GM12878 (cell line): Measurements from ENCODE around the gene TEN1. TPM values are rescaled to one million over a fixed set of nuclear protein-coding genes. Genes with fewer than 3 reads are reported as not detected.

Experiments used
- ATAC-seq: fragments of 200-7000 bp; cut with Tn5 transposase; 3 replicates; pipeline ENCODE4 v1.9.1; 2020; ENCODE audit warnings: mild to moderate bottlenecking, moderate library complexity
- BruUV-seq: library from RNA; stranded (reverse); fragments of 400-500 nt; replicated peaks from 2 replicates; lab custom pipeline; 2021; lab: Mats Ljungman, UMichigan
- CTCF ChIA-PET: fragments of 300-600 bp; sonication (Branson Sonifier 250); formaldehyde crosslinking; extraction: SDS; loops from one replicate; lab custom pipeline; 2021; ENCODE audit warnings: inconsistent platforms; lab: Yijun Ruan, JAX
- POLR2A ChIA-PET: fragments of 350-600 bp; formaldehyde crosslinking; extraction: SDS; loops from one replicate; lab custom pipeline; 2021; ENCODE audit warnings: inconsistent platforms; lab: Charles Lee
- RAD21 ChIA-PET: fragments of 300-600 bp; sonication (Branson Sonifier 250); formaldehyde crosslinking; loops from one replicate; lab custom pipeline; 2023; ENCODE audit warnings: antibody characterized with exemption; ENCODE audit not compliant: unreplicated experiment; lab: Charles Lee
- SMC1A ChIA-PET: fragments of 300-600 bp; sonication (Branson Sonifier 250); formaldehyde crosslinking; loops from one replicate; lab custom pipeline; 2023; ENCODE audit not compliant: unreplicated experiment, uncharacterized antibody; lab: Charles Lee
- DNase-seq: peaks from one replicate; pipeline ENCODE4 v3.0.0-alpha.2; 2011; ENCODE audit warnings: low read depth, low spot score
- FAIRE-seq: peaks from 3 replicates; lab custom pipeline; 2011; peaks lifted over from hg19 to GRCh38; lab: Jason Lieb, UNC
- H2AFZ ChIP-seq: 2 replicates; pipeline ENCODE4 v1.6.0; 2011; ENCODE audit warnings: low read depth, low read length, control low read depth; ENCODE audit not compliant: control insufficient read depth
- H3K27ac ChIP-seq: 2 replicates; pipeline ENCODE4 v1.5.1; 2011; ENCODE audit warnings: control low read depth; ENCODE audit not compliant: control insufficient read depth, insufficient read depth
- H3K27me3 ChIP-seq, 2 experiments: replicated peaks in 1 of 2; 2 replicates each; pipeline versions ENCODE4 v1.6.0 to v1.6.1; 2011; ENCODE audit warnings: low read length in 1 of 2; ENCODE audit not compliant: control insufficient read depth in 2 of 2, insufficient read depth in 2 of 2
- H3K36me3 ChIP-seq, 2 experiments: 2 replicates each; pipeline ENCODE4 v1.5.1; 2011; ENCODE audit warnings: low read length in 1 of 2; ENCODE audit not compliant: control insufficient read depth in 2 of 2, insufficient read depth in 2 of 2
- H3K4me1 ChIP-seq: 2 replicates; pipeline ENCODE4 v1.6.1; 2011; ENCODE audit warnings: mild to moderate bottlenecking, low read length, moderate library complexity, mixed read lengths; ENCODE audit not compliant: control insufficient read depth, insufficient read depth
- H3K4me2 ChIP-seq: 2 replicates; pipeline ENCODE4 v1.6.0; 2011; ENCODE audit warnings: control low read depth; ENCODE audit not compliant: control insufficient read depth, insufficient read depth
- H3K4me3 ChIP-seq: fragments of 200-600 bp; sonication (generic); 2 replicates; pipeline ENCODE4 v1.5.1; 2016
- H3K79me2 ChIP-seq: 2 replicates; pipeline ENCODE4 v1.6.0; 2011; ENCODE audit warnings: low read length; ENCODE audit not compliant: control insufficient read depth, insufficient read depth
- H3K9ac ChIP-seq: 2 replicates; pipeline ENCODE4 v1.8.0; 2011; ENCODE audit warnings: low read length, control low read depth, mixed read lengths; ENCODE audit not compliant: control insufficient read depth, insufficient read depth
- H3K9me3 ChIP-seq: replicated peaks from 3 replicates; pipeline ENCODE4 v1.5.1; 2011; ENCODE audit warnings: mild to moderate bottlenecking, low read length; ENCODE audit not compliant: control insufficient read depth, insufficient read depth
- H4K20me1 ChIP-seq: 2 replicates; pipeline ENCODE4 v1.6.0; 2011; ENCODE audit not compliant: control insufficient read depth, insufficient read depth
- EGR1 ChIP-seq, 2 experiments: IDR thresholded peaks; 1 replicate in 1 of 2; 2 replicates in 1 of 2; pipeline ENCODE4 v1.6.1; 2011 to 2012; ENCODE audit warnings: low read depth in 2 of 2, low read length in 2 of 2, borderline replicate concordance in 1 of 2, mild to moderate bottlenecking in 1 of 2, moderate library complexity in 1 of 2
- NFXL1 ChIP-seq: fragments of 450-650 bp; IDR thresholded peaks from 2 replicates; pipeline ENCODE4 v1.6.1; 2017; ENCODE audit warnings: antibody characterized with exemption, mild to moderate bottlenecking, borderline replicate concordance
- PBX3 ChIP-seq: IDR thresholded peaks from 2 replicates; pipeline ENCODE4 v1.6.1; 2011; ENCODE audit warnings: mild to moderate bottlenecking, low read depth, low read length, moderate library complexity; ENCODE audit not compliant: insufficient replicate concordance
- PKNOX1 ChIP-seq: fragments of 450-650 bp; IDR thresholded peaks from 2 replicates; pipeline ENCODE4 v1.6.1; 2016; ENCODE audit warnings: mild to moderate bottlenecking
- POLR2A ChIP-seq: IDR thresholded peaks from 2 replicates; pipeline ENCODE4 v1.6.1; 2011; ENCODE audit warnings: low read depth, mild to moderate bottlenecking, low read length
- TAF1 ChIP-seq: IDR thresholded peaks from 2 replicates; pipeline ENCODE4 v1.6.1; 2011; ENCODE audit warnings: mild to moderate bottlenecking, low read depth, low read length, borderline replicate concordance
- ZNF622 ChIP-seq: fragments of 450-650 bp; IDR thresholded peaks from 2 replicates; pipeline ENCODE4 v1.6.1; 2017; ENCODE audit warnings: mild to moderate bottlenecking, inconsistent platforms
- WGBS: methylation state at CpG from one replicate; pipeline ENCODE4 v1.1.6; 2016; ENCODE audit warnings: low lambda C conversion rate; ENCODE audit not compliant: insufficient replicate concordance, insufficient coverage; ENCODE audit errors: missing lambda C conversion rate; 5-methylcytosine and 5-hydroxymethylcytosine counted together
- in situ Hi-C: fragments of 300-500 bp; cut with MboI; formaldehyde crosslinking; loops from 9 replicates; pipeline ENCODE4 v1.14.3; 2018; ENCODE audit warnings: mixed read lengths
- intact Hi-C: fragments of 100-400 bp; cut with micrococcal nuclease; formaldehyde crosslinking; loops from one replicate; pipeline ENCODE4 v1.14.2; 2022; ENCODE audit not compliant: unreplicated experiment
- polyA plus RNA-seq, 11 experiments: library from polyadenylated mRNA; depleted of rRNA in 4 of 11; unstranded in 6 of 11; stranded (reverse) in 5 of 11; fragments of >200 nt; fragmentation: Nextera tagmentation in 4 of 11; fragmentation: Illumina TruSeq in 1 of 11; extraction: Ambion mirVana in 4 of 11; extraction: Trizol in 1 of 11; gene quantifications; 1 replicate in 1 of 11; 2 replicates in 10 of 11; pipeline versions ENCODE4 v1.2.1 to v1.2.3, GENCODE V29; 2011 to 2016; ENCODE audit warnings: inconsistent platforms in 2 of 11, missing spikeins in 2 of 11, low read depth in 1 of 11
- total RNA-seq, 4 experiments: library from RNA; depleted of rRNA in 3 of 4; stranded (reverse); fragments of >200 nt in 3 of 4; fragmentation: Illumina TruSeq in 1 of 4; extraction: Trizol in 1 of 4; gene quantifications; 2 replicates each; pipeline versions ENCODE4 v1.2.1 to v1.2.3, GENCODE V29; 2013 to 2021

Gene TEN1
- total and polyA plus RNA-seq, 10 of the 15 experiments (the other 5 are each of a cell fraction or from before 2014, with no cell fraction given) = 1.1 to 33.1 (median 17.4) TPM

- TF ChIP-seq NFXL1 = no peak
- TF ChIP-seq PBX3 = no peak
- no peak for TF ChIP-seq EGR1 (IDR thresholded peaks at IDR 0.05; ENCODE audit: borderline replicate concordance in 1 of 2, low read depth in 2 of 2, low read length in 2 of 2)
- no peak for TF ChIP-seq POLR2A
- no peak for TF ChIP-seq ZNF622
Measured at GRCh38 chr17:75931062-75931461, 48.0 kb upstream of the TEN1 start (continued).

- ChIA-PET CTCF (no interaction called here), SMC1A (no interaction called here), POLR2A (no interaction called here), RAD21 (no interaction called here)
- TF ChIP-seq PKNOX1 = no peak
- no peak for TF ChIP-seq TAF1
- FAIRE-seq (no peak), DNase-seq (no peak), ATAC-seq (no peak)
- no peaks in the 10 kb centered on the region for H3K36me3 ChIP-seq
- in situ Hi-C loops = no loop called here
- no TSS peak for BruUV-seq
- H2AFZ ChIP-seq = no peak overlapping the region
- H3K4me3 ChIP-seq = no peak overlapping the region
- no peak overlapping the region for H3K9ac ChIP-seq
- intact Hi-C loops = no loop called here
- H4K20me1 ChIP-seq = no peaks in the 10 kb centered on the region
- H3K9me3 ChIP-seq = no peaks in the 10 kb centered on the region
- H3K4me2 ChIP-seq = no peak overlapping the region
- no peaks in the 10 kb centered on the region for H3K79me2 ChIP-seq
- H3K27me3 ChIP-seq = no peaks in the 10 kb centered on the region
- H3K27ac ChIP-seq = no peak overlapping the region
- WGBS = 64% methylated on average over 5 of the region's 5 CpGs
- H3K4me1 ChIP-seq = no peaks in the 10 kb centered on the region
Measured at GRCh38 chr17:75932852-75933251, 46.2 kb upstream of the TEN1 start.
